Measurements from ENCODE around the gene IGFBP6.

Gene IGFBP6

GRCh38 chr12:53123578-53124351 is 26.3 kb downstream of the IGFBP6 start:
- H3K27me3 ChIP-seq (ENCODE audit: control insufficient read depth, insufficient read depth, low read length), result peaks cover 13% of the 10 kb centered on the region
- H3K36me3 ChIP-seq (ENCODE audit: insufficient read depth, low read length), result no peaks in the 10 kb centered on the region
- no peaks in the 10 kb centered on the region for H3K9me3 ChIP-seq (replicated peaks; ENCODE audit: low read length)
- peaks cover 4% of the 10 kb centered on the region for H3K4me1 ChIP-seq (ENCODE audit: control insufficient read depth, insufficient read depth, low read length)
- H3K4me3 ChIP-seq (ENCODE audit: low read length), result no peak overlapping the region
- H3K9ac ChIP-seq (ENCODE audit: low read depth, low read length), result no peak overlapping the region
- H3K4me2 ChIP-seq (ENCODE audit: low read length), result no peak overlapping the region

- Histone ChIP-seq H3K9ac (ENCODE audit: low read depth, low read length) (no peak overlapping the region), H3K4me3 (ENCODE audit: low read length) (no peak overlapping the region), H3K9me3 (replicated peaks; ENCODE audit: low read length) (no peaks in the 10 kb centered on the region), H3K27me3 (ENCODE audit: control insufficient read depth, insufficient read depth, low read length) (peaks cover 13% of the 10 kb centered on the region), H3K4me1 (ENCODE audit: control insufficient read depth, insufficient read depth, low read length) (peaks cover 4% of the 10 kb centered on the region), H3K36me3 (ENCODE audit: insufficient read depth, low read length) (no peaks in the 10 kb centered on the region), H3K4me2 (ENCODE audit: low read length) (no peak overlapping the region)
These were observed 26.9 kb downstream of the IGFBP6 start for GRCh38 chr12:53124352-53124723.

- Histone ChIP-seq H3K4me2 (ENCODE audit: low read length) (no peak overlapping the region), H3K4me1 (ENCODE audit: control insufficient read depth, insufficient read depth, low read length) (peaks cover 4% of the 10 kb centered on the region), H3K36me3 (ENCODE audit: insufficient read depth, low read length) (no peaks in the 10 kb centered on the region), H3K27me3 (ENCODE audit: control insufficient read depth, insufficient read depth, low read length) (peaks cover 23% of the 10 kb centered on the region), H3K9ac (ENCODE audit: low read depth, low read length) (no peak overlapping the region), H3K9me3 (replicated peaks; ENCODE audit: low read length) (no peaks in the 10 kb centered on the region), H3K4me3 (ENCODE audit: low read length) (no peak overlapping the region)
These were observed 29.7 kb downstream of the IGFBP6 start for GRCh38 chr12:53127169-53127568.

- H3K9ac ChIP-seq (ENCODE audit: low read depth, low read length), result no peak overlapping the region
- H3K36me3 ChIP-seq (ENCODE audit: insufficient read depth, low read length), result no peaks in the 10 kb centered on the region
- H3K27me3 ChIP-seq (ENCODE audit: control insufficient read depth, insufficient read depth, low read length), result peaks cover 23% of the 10 kb centered on the region
- H3K4me2 ChIP-seq (ENCODE audit: low read length), result no peak overlapping the region
- H3K4me1 ChIP-seq (ENCODE audit: control insufficient read depth, insufficient read depth, low read length), result no peaks in the 10 kb centered on the region
- H3K4me3 ChIP-seq (ENCODE audit: low read length), result no peak overlapping the region
- no peaks in the 10 kb centered on the region for H3K9me3 ChIP-seq (replicated peaks; ENCODE audit: low read length)
These were observed 31.5 kb downstream of the IGFBP6 start for GRCh38 chr12:53128780-53129569.

- Histone ChIP-seq H3K9ac (ENCODE audit: low read depth, low read length) (no peak overlapping the region), H3K4me1 (ENCODE audit: control insufficient read depth, insufficient read depth, low read length) (no peaks in the 10 kb centered on the region), H3K4me2 (ENCODE audit: low read length) (no peak overlapping the region), H3K9me3 (replicated peaks; ENCODE audit: low read length) (no peaks in the 10 kb centered on the region), H3K36me3 (ENCODE audit: insufficient read depth, low read length) (no peaks in the 10 kb centered on the region), H3K27me3 (ENCODE audit: control insufficient read depth, insufficient read depth, low read length) (peaks cover 32% of the 10 kb centered on the region), H3K4me3 (ENCODE audit: low read length) (no peak overlapping the region)
These were observed 34.4 kb downstream of the IGFBP6 start for GRCh38 chr12:53131844-53132243.

GRCh38 chr12:53133722-53134121 is 36.3 kb downstream of the IGFBP6 start:
- H3K9me3 ChIP-seq (replicated peaks; ENCODE audit: low read length), result no peaks in the 10 kb centered on the region
- no peaks in the 10 kb centered on the region for H3K4me1 ChIP-seq (ENCODE audit: control insufficient read depth, insufficient read depth, low read length)
- no peak overlapping the region for H3K9ac ChIP-seq (ENCODE audit: low read depth, low read length)
- no peaks in the 10 kb centered on the region for H3K36me3 ChIP-seq (ENCODE audit: insufficient read depth, low read length)
- no peak overlapping the region for H3K4me3 ChIP-seq (ENCODE audit: low read length)
- peaks cover 19% of the 10 kb centered on the region for H3K27me3 ChIP-seq (ENCODE audit: control insufficient read depth, insufficient read depth, low read length)
- no peak overlapping the region for H3K4me2 ChIP-seq (ENCODE audit: low read length)

- Histone ChIP-seq H3K9ac (ENCODE audit: low read depth, low read length) (no peak overlapping the region), H3K4me2 (ENCODE audit: low read length) (no peak overlapping the region), H3K4me1 (ENCODE audit: control insufficient read depth, insufficient read depth, low read length) (no peaks in the 10 kb centered on the region), H3K27me3 (ENCODE audit: control insufficient read depth, insufficient read depth, low read length) (no peaks in the 10 kb centered on the region), H3K9me3 (replicated peaks; ENCODE audit: low read length) (no peaks in the 10 kb centered on the region), H3K4me3 (ENCODE audit: low read length) (no peak overlapping the region), H3K36me3 (ENCODE audit: insufficient read depth, low read length) (no peaks in the 10 kb centered on the region)
These were observed 45.9 kb downstream of the IGFBP6 start for GRCh38 chr12:53143355-53143754.

- Histone ChIP-seq H3K36me3 (ENCODE audit: insufficient read depth, low read length) (no peaks in the 10 kb centered on the region), H3K9ac (ENCODE audit: low read depth, low read length) (no peak overlapping the region), H3K4me1 (ENCODE audit: control insufficient read depth, insufficient read depth, low read length) (no peaks in the 10 kb centered on the region), H3K4me2 (ENCODE audit: low read length) (no peak overlapping the region), H3K27me3 (ENCODE audit: control insufficient read depth, insufficient read depth, low read length) (no peaks in the 10 kb centered on the region), H3K9me3 (replicated peaks; ENCODE audit: low read length) (no peaks in the 10 kb centered on the region), H3K4me3 (ENCODE audit: low read length) (no peak overlapping the region)
These were observed 48.2 kb downstream of the IGFBP6 start for GRCh38 chr12:53145383-53146260.

- Histone ChIP-seq H3K9me3 (replicated peaks; ENCODE audit: low read length) (no peaks in the 10 kb centered on the region), H3K4me3 (ENCODE audit: low read length) (no peak overlapping the region), H3K4me1 (ENCODE audit: control insufficient read depth, insufficient read depth, low read length) (no peaks in the 10 kb centered on the region), H3K4me2 (ENCODE audit: low read length) (no peak overlapping the region), H3K9ac (ENCODE audit: low read depth, low read length) (no peak overlapping the region), H3K27me3 (ENCODE audit: control insufficient read depth, insufficient read depth, low read length) (no peaks in the 10 kb centered on the region), H3K36me3 (ENCODE audit: insufficient read depth, low read length) (no peaks in the 10 kb centered on the region)
These were observed 49.7 kb downstream of the IGFBP6 start for GRCh38 chr12:53147181-53147580.

- Histone ChIP-seq H3K4me3 (ENCODE audit: low read length) (no peak overlapping the region), H3K9ac (ENCODE audit: low read depth, low read length) (no peak overlapping the region), H3K4me1 (ENCODE audit: control insufficient read depth, insufficient read depth, low read length) (no peaks in the 10 kb centered on the region), H3K9me3 (replicated peaks; ENCODE audit: low read length) (no peaks in the 10 kb centered on the region), H3K36me3 (ENCODE audit: insufficient read depth, low read length) (no peaks in the 10 kb centered on the region), H3K27me3 (ENCODE audit: control insufficient read depth, insufficient read depth, low read length) (no peaks in the 10 kb centered on the region), H3K4me2 (ENCODE audit: low read length) (no peak overlapping the region)
These were observed 50.2 kb downstream of the IGFBP6 start for GRCh38 chr12:53147653-53148052.

GRCh38 chr12:53151039-53151438 is 53.6 kb downstream of the IGFBP6 start:
- no peak overlapping the region for H3K9ac ChIP-seq (ENCODE audit: low read depth, low read length)
- H3K9me3 ChIP-seq (replicated peaks; ENCODE audit: low read length), result no peaks in the 10 kb centered on the region
- H3K27me3 ChIP-seq (ENCODE audit: control insufficient read depth, insufficient read depth, low read length), result no peaks in the 10 kb centered on the region
- H3K4me2 ChIP-seq (ENCODE audit: low read length), result no peak overlapping the region
- no peaks in the 10 kb centered on the region for H3K36me3 ChIP-seq (ENCODE audit: insufficient read depth, low read length)
- H3K4me1 ChIP-seq (ENCODE audit: control insufficient read depth, insufficient read depth, low read length), result no peaks in the 10 kb centered on the region
- no peak overlapping the region for H3K4me3 ChIP-seq (ENCODE audit: low read length)
